NCI-H128 (cell line): ENCODE results near the gene QSOX1.
"Not testable (repeated sequence)": the region's sequence is repeated elsewhere in the genome, so short reads cannot be mapped to it uniquely, and the experiment has no call there.

Experiments used
- DNase-seq: peaks from one replicate; lab custom pipeline; 2025; ENCODE audit not compliant: unreplicated experiment; lab: John Stamatoyannopoulos, UW

The QSOX1 gene

DNA sequence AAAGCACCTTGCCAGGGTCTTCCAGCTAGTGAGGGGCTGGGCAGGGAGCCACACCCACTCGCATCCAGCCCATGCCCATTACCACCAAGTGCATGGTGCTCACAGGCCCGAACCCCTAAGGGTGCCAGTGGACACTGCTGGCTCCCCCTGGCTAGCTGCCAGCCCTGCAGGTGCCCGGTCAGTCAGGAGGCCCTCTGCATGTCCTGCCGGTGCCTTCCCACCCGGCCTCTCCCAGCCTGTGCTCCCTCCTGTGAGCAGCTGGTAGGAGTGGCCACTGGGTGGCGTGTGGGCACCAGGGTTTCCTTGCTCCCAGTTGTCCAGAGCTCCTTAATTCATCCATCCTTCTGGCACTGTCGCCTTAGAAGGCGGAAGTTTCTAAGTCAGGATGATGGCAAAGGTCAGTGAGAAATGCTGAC, 33.4 kb downstream of the QSOX1 start:
- peak; percentile 21 for DNase-seq

DNA sequence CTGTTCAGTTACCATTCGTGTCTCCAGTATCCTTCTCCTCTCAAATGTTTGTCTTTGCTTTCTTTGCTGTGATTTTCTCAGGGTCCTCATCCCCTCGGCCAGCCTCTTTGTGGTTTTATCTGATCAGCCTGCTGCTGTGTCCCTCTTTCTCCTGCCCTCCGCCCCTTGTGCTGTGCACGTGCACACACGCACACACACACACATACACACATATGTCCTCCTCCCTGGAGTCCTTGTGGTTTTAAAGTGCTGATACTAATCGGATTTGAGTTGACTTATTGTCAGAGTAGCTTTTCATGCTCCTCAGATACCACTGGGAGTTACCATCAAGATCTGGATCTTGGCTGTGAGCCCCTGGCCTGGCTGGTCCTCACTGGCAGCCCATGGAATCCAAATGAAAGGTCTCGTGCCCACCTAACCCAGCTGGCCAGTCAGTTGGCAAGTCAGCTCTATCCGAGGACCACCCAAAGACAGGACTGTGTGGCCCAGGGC, 34.1 kb downstream of the QSOX1 start:
- DNase-seq = no peak

- no peak for DNase-seq
Measured at GRCh38 chr1:180190091-180190490, 35.4 kb downstream of the QSOX1 start.

DNA sequence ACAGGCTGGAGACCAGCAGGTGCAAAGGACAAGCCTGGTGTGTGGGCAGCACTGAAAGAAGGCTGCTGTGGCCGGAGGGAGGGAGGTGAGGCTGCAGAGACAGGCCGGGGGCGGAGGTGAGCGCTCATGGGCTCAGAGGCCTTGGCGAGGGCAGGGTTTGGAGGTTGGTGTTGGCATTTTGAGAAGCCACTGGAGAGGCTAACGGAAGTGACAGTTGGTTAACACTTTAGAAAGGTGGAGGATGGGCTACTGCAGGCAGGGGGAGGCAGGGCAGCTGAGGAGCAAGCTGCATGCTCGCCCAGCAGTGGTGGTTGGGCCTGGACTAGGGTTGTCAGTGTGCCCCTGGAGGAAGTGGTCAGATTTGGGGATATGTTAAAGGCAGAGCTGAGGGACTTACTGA, 37.5 kb downstream of the QSOX1 start:
- DNase-seq = no peak

- no peak for DNase-seq
Measured at GRCh38 chr1:180193141-180194047, 38.7 kb downstream of the QSOX1 start.

DNA sequence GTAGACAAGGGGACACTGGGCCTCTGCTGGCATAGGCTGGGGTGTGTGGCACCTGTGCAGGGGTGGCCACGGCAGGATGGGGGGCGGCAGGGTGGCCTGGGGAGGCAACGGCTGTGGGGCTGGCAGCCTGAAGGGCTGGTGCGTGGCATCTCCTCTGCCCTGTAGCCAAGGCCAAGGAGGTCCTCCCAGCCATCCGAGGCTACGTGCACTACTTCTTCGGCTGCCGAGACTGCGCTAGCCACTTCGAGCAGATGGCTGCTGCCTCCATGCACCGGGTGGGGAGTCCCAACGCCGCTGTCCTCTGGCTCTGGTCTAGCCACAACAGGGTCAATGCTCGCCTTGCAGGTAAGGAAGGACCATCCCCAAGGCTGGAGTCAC, 39.4 kb downstream of the QSOX1 start:
- DNase-seq = no peak

- no peak for DNase-seq
Measured at GRCh38 chr1:180194546-180195207, 40.0 kb downstream of the QSOX1 start.

DNA sequence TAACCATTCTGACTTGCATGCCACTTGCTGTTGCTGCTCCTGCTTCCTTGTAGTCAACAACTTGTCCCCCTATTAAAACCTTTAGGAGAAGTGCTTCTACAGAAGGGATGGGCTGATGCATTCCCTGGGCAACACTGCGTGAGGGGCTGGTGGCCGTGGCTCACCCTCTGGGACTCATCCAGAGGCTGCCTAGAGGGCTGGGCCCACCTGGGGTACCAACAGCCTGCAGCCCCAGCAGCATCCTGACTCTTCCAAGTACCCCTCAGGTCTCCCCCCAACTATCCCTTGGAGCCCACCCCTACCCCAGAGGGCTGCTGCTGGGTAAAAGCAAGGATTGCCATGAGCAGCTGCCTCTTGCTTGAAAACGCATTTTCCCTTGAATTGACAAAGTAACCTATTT, 40.7 kb downstream of the QSOX1 start:
- no peak for DNase-seq

GRCh38 chr1:180195916-180196315, 41.2 kb downstream of the QSOX1 start:
- DNase-seq = no peak

DNA sequence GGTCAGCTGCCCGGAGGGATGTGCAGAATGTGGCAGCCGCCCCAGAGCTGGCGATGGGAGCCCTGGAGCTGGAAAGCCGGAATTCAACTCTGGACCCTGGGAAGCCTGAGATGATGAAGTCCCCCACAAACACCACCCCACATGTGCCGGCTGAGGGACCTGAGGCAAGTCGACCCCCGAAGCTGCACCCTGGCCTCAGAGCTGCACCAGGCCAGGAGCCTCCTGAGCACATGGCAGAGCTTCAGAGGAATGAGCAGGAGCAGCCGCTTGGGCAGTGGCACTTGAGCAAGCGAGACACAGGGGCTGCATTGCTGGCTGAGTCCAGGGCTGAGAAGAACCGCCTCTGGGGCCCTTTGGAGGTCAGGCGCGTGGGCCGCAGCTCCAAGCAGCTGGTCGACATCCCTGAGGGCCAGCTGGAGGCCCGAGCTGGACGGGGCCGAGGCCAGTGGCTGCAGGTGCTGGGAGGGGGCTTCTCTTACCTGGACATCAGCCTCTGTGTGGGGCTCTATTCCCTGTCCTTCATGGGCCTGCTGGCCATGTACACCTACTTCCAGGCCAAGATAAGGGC, 41.9 kb downstream of the QSOX1 start:
- no peak for DNase-seq

DNA sequence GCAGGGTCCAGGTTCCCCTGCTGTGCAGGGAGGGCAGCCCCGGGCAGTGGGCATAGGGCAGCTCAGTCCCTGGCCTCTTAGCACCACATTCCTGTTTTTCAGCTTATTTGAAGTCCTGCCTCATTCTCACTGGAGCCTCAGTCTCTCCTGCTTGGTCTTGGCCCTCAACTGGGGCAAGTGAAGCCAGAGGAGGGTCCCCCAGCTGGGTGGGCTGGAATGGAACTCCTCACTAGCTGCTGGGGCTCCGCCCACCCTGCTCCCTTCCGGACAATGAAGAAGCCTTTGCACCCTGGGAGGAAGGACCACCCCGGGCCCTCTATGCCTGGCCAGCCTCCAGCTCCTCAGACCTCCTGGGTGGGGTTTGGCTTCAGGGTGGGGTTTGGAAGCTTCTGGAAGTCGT, 42.6 kb downstream of the QSOX1 start:
- DNase-seq = no peak

- no peak for DNase-seq
Measured at GRCh38 chr1:180198196-180198595, 43.5 kb downstream of the QSOX1 start.

DNA sequence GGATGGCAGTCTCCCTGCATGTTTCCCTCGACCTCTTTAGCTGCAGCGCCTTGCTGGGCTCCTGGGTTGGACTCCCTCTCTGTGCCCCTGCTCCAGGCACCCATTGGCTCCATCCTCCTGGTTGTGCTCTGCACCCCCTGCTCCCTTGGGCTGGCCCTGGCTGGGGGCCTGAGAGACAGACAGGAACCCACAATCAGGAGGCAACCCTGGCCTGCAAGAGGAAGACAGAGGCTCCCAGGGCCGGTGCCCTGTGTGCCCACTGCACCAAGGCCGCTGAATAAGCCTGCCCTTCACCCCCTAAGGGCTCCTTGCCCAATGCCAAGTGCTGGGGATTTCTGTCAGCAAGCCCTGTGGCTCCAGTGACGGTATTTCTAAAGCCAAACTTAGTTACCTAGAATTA, 43.9 kb downstream of the QSOX1 start:
- no peak for DNase-seq

DNA sequence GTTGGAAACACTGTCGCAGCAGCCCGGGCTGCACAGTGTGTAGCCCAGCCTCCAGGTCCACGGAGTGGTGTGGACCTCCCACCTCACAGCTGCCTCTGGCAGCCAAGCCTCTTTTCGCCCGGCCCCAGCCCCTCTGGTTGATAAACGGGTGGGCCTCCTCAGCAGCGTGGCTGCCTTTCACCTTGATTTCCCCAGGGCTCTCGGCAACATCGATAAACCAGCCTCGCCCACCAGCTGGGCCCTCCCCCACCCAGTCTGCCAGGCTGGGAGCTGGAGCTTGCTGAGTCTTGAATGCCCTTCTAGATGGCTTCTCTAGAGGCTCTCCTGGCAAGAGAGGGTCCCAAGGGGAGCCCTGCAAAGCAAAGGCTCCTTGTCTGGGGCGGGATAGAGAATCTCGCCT, 44.3 kb downstream of the QSOX1 start:
- DNase-seq = no peak

DNA sequence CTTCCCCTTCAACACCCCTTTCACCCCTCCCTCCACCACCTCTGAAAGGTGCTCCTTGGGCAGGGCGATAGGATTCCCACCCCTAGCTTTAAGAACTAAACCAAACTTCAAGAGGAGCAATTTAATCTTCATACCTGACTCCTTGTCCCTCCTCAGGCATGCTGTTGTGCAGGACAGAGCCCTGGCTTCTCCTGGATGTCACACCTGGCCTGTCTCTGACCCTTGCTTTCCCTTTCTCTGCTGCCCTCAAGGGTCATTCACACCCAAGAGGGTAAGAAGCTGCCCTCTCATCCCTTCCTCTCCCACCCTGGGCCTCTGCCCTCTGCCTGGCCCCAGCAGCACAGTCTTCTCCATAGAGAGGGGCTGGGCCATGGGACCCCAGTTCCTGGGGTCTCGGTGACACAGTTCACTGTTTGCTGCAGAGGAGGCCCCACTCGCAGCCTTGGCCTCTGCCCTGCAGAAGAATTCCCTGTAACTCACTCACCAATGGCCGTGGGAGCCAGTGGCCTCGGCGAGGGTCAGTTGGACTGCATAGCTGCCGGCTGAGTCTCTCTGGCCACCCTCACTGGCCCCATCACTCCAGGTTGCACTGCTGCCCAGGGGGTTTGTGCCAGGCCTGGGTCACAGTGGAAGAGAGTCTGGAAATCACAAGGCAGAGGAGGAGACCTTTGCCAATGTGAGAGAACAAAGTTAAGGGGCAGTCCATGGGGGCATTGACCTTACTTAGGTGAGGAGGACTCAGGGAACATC, 47.0 kb downstream of the QSOX1 start:
- no peak for DNase-seq

DNA sequence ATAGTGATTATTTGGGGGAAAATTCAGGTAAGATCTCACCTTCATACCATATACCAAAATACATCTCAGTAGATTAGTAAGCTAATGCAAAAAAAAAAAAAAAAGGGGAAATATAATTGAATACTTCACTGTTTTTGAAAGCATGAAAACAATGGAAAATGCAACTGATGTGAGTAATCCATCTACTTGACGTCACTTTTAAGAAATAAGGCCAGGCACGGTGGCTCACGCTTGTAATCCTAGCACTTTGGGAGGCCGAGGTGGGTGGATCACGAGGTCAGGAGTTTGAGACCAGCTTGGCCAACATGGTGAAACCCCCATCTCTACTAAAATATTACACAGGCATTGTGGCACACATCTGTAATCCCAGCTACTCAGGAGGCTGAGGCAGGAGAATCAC, 47.9 kb downstream of the QSOX1 start:
- DNase-seq = not testable (repeated sequence)

DNA sequence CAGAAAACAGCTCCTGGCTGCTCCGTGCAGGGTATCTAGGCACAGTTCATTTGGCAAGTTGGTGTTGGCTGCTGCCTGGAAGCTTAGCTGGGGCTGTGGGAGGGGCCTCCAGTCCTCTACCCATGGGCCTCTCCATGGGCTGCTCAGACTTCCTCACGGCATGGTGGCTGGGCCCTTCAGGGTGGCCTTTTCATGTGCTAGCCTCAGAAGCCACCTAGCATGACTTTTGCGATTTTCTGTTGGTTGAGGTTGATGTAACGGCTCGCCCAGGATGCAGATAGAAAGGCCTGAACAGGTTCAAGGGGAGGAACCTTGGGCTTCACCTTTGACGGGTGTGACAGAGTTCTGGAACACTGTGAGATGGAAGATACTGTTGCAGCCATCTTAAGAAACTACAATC, 49.6 kb downstream of the QSOX1 start:
- no peak for DNase-seq

- no peak for DNase-seq
Measured at GRCh38 chr1:180206581-180206980, 51.9 kb downstream of the QSOX1 start.

GRCh38 chr1:180208264-180208663, 53.6 kb downstream of the QSOX1 start:
- DNase-seq = no peak

- DNase-seq = no peak
Measured at GRCh38 chr1:180210008-180210620, 55.4 kb downstream of the QSOX1 start.
